HG03139 (cell line): Measurements from ENCODE around the gene AAK1.
"Not testable (repeated sequence)": the region's sequence is repeated elsewhere in the genome, so short reads cannot be mapped to it uniquely, and the experiment has no call there.

Experiments used
- ATAC-seq: cut with Tn5 transposase; IDR thresholded peaks from one replicate; pipeline ENCODE4 v1.9.1; 2021; ENCODE audit not compliant: unreplicated experiment

The AAK1 gene

GRCh38 chr2:69576880-69577279 is 66.7 kb downstream of the AAK1 start:
- no peak for ATAC-seq

DNA sequence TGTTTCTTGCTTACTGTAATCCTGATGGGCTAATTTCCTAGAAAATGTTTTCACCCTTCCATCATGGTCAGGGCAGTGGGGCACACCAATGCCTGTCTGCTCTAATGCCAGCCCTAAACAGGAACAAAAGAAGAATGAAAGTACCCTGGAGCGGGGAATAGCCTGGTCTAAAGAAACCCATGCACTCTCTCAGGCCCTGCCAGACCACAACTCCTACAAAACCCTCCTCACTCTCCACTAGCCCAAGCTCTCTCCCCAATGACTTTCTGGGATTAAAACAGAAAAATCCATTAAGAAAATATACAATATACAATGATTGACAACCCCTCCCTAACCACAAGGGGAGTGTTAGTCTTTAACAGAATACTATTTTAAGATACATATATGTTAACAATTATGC is 67.6 kb downstream of the AAK1 start:
- no peak for ATAC-seq

GRCh38 chr2:69575371-69575770 is 68.2 kb downstream of the AAK1 start:
- ATAC-seq = not testable (repeated sequence)

DNA sequence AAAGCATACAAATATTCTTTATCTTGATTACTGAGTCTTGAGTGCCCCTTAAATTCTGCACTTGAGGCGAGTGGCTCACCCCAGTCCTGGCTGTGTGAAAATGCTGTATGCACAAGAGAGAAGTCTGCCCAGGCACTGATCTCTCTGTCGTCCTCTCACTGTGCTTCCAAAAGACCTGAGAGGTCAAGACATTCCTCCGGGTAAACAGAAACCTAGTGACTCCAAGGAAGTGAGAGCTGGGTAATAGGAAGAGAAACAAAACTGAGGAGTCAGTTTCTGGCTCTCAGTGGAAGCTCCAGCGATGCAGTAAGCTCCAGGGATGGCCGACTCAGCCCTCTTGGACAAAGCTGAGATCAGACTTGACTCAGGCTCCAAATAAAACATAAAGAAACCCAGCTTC is 70.9 kb downstream of the AAK1 start:
- ATAC-seq = no peak

GRCh38 chr2:69571189-69571588 is 72.3 kb downstream of the AAK1 start:
- ATAC-seq = no peak

DNA sequence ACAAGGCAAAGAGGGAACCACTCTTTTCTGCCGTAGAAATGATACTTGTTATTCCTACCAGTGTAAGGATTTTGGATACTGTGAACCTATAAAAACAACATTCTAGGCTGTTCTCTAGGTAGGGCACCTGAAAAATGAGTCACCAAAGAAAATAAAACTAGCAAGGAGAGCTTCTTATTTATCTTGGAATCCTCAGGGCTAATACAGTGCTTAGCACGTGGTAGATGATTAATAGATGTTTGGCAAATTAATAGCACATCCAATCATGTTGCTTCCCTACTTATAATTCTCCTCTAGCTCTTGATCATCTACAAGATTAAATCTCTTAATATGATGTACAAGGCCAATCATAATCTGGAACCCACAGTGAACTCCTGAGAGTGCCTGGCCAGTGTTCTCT is 73.1 kb downstream of the AAK1 start:
- no peak for ATAC-seq

DNA sequence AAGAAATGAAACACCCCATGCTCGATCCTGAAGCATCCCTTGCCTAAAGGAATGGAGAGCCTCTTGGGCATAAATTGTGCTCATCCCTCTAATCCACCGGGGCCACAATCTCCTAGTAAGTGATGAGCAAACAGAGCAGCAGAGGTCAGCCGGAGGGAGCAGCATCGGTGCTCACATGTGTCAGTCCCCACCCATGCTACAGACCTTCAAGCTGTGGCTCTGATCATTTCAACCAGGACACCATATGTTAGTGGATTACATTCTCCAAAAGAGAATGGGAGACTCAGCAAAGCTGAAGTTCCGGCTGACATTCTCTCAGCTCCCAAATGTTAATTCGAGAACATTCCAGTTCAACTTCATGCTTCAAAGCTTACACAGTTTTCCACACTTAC is 75.6 kb downstream of the AAK1 start:
- ATAC-seq = no peak

DNA sequence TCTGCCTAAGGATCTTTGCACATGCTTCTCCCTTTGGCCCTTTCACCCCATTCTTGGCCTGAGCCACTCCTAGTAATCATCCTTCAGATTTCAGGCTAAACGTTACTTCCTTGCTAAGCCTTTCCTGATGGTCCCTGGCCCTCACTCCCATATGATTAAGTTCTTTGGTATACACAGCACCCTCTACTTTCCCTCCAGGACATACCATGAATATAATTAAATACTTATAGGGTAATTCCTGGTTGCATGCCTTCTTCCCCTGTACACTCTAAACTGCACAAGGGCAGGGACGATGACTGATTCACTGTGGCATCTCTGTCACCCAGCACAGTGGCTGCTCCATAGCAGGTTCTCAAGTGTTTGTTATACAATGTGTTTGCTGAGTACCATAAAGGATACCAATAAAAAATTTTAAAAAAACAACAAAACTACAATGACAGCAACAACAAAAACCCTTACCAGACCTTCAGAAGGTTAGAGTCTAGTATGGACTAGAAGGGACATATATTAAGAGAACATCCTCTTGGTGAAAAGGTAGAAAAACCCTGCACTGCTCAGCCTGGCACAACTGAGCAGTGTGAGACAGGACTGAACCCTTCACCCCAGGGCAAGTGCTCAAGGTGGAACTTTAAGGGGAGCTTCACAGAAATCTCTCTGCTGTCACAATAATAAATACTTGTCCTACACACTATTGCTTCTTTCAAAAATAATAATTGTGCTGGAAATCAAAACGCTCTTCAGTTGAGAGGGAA is 76.2 kb downstream of the AAK1 start:
- ATAC-seq = no peak

DNA sequence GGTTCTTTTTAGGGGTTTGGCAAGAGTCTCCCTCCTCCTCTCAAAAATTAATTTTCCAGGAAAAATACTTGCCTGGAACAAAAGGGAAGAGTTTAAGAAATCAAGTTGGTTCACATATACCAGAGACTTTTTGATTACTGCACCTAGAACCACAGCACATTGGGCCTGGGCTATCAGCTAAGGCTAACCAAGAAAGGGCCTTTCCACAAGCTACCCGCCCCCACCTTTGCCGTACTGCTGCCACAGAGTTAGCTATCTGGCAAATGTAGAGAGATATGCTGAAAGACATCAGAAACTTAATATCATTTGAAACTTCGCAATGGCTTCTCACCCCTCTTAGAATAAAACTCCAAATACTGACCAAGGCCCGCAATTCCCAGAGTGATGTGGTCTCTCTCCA is 76.9 kb downstream of the AAK1 start:
- no peak for ATAC-seq

GRCh38 chr2:69565431-69565839 is 78.1 kb downstream of the AAK1 start:
- ATAC-seq = no peak

- ATAC-seq = no peak
These were observed 78.9 kb downstream of the AAK1 start for GRCh38 chr2:69564604-69565003.

DNA sequence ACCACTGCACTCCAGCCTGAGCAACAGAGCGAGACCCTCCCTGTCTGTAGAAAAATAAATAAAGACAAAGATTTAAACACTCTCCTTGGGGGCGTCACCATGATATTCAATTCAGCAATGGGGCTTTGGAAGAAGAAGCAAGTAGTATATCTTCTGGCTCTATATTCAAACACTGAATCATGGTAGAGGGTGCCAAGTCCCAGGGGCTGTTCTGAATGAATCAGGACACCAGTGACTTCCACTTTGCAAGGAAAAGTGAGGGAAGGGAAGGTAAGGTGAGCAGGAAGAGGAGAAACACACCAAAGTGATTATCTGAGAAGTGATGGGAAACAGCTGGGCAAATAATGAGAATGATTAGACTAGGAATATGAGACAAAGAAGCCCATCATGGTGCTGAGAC is 80.5 kb downstream of the AAK1 start:
- ATAC-seq = no peak

DNA sequence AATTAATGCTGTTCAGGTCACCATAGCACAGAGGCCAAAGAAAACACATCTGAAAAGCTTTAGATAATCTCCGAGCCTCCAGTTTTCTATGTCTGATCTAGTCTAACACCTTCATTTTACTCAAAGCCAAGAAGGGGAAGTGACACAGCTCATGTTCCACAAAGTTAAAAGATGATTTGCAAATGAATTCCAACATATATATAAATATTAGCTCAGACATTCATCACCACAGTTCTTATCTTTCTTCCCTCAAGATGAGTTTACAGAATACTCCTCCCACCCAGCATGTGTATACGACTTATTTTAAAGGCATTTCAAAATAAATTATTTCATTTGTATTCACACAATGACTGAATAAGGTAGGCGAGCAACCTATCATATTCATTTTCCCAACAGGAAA is 82.4 kb downstream of the AAK1 start:
- no peak for ATAC-seq

- ATAC-seq = no peak
These were observed 83.4 kb downstream of the AAK1 start for GRCh38 chr2:69560147-69560482.

DNA sequence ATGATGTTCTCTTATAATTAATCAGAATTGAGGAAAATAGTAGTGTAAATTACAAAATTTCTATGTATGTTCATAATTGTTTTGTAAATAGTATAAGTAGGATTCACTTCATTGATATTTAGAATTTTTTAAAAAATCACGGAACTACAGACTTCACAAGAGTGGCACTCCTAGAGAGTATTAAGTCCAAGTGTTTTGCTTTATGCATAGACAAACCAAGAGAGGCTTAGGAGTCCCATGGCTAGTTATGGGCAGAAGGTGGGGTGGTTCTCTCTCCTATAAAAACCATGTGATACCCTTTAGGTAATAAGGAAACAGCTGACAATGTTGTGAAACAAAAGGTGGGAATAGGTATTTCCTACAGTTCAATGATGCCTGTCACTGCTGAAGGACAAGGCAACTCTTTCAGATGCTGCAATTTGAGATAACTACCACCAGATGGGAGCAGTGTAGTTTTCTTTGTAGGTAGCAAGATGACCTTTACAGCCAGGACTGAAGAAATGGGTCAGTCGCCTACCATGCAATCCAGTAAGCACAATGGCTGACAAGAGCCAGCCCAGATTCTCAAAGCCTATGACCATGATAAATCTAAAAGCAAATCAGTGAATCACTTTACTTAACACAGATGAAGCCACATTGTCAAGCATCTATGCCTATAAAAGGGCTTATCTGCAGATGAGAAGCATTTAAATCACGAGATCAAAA is 83.9 kb downstream of the AAK1 start:
- ATAC-seq = peak; percentile 60

GRCh38 chr2:69556008-69556407 is 87.5 kb downstream of the AAK1 start:
- ATAC-seq = no peak

DNA sequence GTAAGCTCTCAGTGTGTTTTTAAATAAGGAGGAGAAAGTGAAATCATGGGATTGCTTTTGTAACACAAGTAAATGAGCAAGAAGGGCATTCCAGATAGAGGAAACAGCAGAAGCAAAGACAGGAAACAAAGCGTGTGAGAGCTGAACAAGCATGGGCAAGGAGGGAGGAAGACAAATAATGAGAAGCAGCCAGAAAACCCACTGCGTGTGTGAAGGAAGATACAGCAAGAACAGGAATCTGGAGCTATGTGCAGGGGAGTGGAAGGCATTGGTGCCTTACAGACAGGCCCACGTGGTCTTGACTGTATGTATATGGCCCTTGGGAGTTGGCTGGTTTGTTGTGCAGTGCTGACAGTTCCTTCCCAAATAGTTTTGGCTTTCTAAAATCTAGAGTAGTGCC is 88.6 kb downstream of the AAK1 start:
- ATAC-seq = no peak

DNA sequence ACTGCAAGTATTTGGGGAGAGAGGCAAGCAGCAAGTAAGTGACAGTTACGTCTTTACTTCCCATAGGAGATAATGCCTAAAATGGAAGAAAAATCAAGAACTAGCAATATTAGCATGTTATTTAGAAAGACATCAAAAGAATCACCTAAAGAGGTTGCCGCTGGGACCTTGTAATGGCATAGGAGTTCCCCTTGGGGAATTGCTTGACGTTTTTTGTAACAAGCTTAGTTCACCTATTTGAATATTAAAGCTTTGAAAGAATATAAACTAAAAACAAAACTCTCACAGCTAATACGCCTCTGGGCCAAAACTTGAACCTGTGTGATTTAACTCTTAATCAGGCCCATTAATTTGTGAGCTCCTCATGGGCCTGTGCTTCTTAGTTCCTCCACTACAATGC is 89.0 kb downstream of the AAK1 start:
- ATAC-seq = no peak

DNA sequence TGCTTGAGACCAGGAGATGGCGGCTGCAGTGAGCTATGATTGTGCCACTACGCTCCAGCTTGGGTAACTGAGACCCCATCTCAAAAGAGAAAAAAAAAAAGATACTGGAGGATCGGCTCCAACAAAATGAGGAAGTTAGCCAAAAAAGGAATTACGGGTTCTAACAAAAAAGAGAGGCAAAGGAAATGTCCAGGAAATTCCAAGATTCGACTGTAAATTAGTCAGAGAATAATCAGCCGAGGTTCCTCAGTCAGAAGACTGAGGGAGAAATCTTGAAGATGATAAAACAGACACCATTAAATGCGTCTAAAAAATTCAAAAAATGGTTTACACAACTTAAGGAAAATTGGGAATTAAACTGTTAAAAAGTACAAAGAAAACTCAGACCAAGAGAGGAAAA is 89.5 kb downstream of the AAK1 start:
- no peak for ATAC-seq

GRCh38 chr2:69550511-69550910 is 93.0 kb downstream of the AAK1 start:
- ATAC-seq = not testable (repeated sequence)

- ATAC-seq = no peak
These were observed 94.1 kb downstream of the AAK1 start for GRCh38 chr2:69549421-69549820.

DNA sequence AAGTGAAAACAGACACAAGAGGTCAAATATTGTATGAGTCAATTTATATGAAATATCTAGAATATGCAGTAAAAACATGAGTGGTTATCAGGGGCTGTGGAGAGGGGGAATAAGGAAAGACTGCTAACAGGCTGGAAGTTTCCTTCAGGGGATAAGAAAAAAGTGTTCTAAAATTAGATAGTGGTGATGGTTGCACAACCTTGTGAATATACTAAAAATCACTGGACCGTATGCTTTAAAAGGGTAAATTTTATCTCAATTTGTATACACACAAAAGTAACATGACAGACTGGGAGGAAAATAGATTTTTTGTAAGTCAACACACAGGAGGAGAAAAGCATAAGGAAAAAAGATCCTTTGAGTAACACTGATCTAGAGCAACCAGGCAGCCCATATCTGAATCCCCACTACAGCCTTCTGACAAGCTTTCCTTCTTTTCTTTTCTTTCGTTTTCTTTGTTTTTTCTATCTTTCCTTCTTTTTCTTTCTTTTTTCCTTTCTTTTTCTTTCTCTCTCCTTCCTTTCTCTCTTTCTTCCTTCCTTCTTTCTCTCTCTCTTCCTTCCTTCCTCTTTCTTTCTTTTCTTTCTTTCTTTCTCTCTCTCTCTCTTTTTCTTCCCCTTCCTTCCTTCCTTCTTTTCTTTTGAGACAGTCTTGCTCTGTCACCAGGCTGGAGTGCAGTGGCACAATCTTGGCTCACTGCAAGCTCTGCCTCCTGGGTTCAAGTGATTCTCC is 95.4 kb downstream of the AAK1 start:
- ATAC-seq = no peak
